HG03354 (cell line): ENCODE data around the gene GBP7.
A peak's percentile ranks its signal among the peaks of the same experiment; 100 is the strongest.
"Not testable (repeated sequence)": the region's sequence is repeated elsewhere in the genome, so short reads cannot be mapped to it uniquely, and the experiment has no call there.

ENCODE experiments used
- ATAC-seq: cut with Tn5 transposase; IDR thresholded peaks from one replicate; pipeline ENCODE4 v1.9.1; 2021; ENCODE audit warnings: mild to moderate bottlenecking; ENCODE audit not compliant: unreplicated experiment, poor library complexity, severe bottlenecking

The GBP7 gene

DNA sequence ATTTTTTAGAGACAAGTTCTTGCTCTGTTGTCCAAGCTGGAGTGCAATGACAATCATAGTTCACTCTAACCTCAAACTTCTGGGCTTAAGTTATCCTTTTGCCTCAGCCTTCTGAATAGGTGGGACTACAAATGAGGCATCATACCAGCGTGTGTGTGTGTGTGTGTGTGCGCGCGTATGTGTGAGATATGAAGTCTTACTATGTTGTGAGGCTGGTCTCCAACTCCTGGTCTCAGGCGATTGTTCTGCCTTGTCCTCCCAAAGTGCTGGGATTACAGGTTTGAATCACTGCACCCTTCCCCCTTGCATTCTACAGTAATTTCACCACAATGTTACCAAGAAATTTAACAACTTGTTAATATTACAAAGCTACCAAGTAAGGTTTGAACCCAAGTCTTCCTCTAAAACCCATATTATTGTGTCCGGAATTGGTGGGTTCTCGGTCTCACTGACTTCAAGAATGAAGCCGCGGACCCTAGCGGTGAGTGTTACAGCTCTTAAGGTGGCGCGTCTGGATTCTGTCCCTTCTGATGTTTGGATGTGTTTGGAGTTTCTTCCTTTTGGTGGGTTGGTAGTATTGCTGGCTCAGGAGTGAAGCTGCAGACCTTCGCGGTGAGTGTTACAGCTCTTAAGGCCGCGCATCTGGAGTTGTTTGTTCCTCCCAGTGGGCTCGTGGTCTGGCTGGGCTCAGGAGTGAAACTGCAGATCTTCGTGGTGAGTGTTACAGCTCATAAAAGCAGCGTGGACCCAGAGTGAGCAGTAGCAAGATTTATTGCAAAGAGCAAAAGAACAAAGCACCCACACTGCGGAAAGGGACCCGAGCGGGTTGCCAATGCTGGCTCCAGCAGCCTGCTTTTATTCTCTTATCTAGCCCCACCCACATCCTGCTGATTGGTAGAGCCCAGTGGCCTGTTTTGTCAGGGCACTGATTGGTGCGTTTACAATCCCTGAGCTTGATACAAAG is 48.9 kb downstream of the GBP7 start:
- ATAC-seq, result not testable (repeated sequence)

DNA sequence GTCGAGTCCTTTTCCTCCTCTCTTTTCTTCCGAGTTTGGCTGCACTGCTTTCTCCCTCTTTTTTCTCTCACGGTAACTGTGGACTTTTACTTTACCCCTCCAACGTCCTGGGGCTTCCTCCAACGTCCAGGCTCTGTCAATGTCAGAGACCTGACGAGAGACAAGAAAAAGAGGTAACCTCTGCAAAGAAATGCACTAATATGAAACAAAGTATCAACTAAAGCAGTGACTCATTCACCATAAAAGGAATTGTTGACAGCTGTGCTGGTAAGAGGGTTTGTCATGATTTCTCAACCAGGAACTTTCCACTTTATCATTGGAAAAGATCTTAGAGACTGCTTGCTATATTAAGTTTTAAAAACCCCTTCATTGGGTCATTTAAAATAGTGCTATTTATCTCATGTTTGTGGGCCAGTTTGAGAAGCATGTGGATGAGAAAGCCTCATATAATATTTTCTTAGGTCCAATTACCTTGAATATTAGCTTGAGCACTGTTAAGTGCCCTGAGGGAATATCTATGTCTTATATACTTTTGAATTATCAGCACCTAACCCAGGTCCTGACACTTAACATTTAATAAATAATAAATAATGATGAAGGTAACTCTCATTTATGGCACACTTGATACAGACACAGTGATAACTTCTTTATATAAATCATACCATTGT is 49.8 kb downstream of the GBP7 start, which contains the start of gene GBP2:
Gene GBP2, minus strand, starts transcription at position 202 of the 668 bp plus-strand sequence. CDS start 4,148 bp downstream, outside the sequence.
- ATAC-seq, result peak; percentile 71

DNA sequence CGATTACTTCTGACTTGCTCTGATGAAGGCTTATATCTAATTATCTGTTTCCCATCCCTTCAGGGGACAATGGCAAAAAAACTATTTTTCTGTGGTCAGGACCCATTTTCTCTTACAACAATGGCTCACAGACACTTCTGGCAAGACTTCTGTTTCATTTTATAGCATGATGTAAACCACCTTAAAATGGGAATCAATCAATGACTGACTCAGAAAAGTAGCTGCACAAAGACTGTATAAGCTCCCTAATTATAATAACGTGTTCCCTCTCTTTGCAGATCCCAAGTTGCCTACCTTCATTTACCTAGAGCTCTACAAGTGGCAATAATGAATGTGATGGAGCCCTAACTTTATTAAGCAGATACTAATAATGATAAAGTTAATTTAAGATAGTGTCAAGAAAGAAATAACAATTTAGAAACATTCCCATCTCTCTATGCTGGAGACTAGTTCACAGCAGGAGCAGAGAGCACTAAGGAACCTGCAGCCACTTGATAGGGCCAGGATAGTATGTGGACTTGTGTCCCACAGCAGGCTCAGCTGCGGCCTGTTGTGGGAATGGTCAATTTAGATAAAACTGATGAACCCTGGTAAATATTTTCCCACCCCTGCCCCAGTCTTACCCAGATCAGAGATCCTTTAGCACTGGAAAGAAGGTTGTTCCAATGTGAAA is 50.4 kb downstream of the GBP7 start:
- ATAC-seq, result peak; percentile 33

DNA sequence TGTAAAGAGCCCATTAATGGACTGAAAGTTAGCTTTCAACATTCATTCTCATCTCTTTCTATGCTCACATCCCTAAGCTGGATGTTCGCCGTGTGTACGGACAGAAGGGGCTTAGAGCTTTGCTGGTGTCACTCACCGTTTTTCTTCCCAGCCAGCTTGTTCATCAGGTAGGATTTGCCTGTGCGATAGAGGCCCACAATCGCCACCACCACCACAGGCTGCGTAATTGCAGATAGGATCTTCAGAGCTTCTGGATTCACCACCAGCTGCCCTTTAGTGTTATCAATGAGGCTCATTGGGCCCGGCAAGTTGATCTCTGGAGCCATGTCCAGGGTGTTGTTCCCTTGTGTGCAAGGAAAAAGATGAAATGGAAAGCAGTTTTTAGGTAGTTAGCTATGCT is 54.2 kb downstream of the GBP7 start:
- ATAC-seq, result no peak

DNA sequence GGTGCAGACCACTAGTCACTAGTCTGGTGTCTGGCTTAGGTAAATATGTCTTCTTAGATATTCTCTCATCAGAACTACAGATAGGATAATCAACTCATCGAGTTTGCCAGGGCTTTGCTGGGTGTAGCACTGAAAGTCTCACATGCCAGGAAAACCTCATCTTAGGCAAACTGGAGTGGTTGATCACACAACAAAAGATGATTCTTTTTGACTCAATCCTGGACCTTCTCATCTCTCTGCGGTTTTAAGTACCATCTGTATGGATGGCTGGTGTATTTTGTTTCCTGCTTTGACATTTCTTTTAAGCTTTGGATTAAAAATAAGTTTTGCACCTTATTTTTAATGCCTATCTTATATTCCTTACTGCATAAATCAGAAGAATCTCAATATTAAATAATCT is 61.1 kb downstream of the GBP7 start:
- no peak for ATAC-seq

DNA sequence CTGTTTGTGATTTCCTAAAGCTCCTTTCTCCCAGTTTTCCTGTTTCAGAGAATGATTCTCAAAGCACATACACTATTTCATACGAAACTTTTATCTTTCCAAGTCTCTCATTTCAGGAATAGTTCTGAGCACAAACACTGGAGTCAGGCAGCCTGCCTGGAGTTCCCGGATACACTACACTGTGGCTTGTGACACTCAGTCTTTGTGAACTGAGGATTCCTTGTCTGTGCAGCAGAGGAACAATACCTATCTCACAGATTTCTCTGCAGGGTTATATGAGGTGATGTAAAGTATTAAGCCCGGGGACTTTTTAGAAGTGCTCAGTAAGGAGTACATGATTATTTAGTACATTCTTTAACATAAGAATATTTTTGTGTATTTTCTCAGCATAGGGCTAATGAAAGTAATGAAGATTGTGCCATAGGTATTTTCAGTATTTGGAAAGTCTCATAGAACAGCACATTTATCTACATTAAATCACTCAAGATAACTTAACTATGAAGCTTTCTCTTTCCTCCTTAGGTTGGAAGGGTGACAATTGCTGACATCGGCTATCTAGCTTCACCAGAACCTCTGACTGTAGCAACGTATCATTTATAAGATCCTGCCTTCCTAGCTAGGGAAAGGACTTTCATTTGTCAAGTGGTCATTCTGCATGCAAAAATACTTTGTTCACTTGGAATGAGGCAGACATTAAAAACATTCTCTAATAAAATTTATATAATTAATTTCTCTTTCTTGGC is 62.8 kb downstream of the GBP7 start:
- ATAC-seq, result no peak

DNA sequence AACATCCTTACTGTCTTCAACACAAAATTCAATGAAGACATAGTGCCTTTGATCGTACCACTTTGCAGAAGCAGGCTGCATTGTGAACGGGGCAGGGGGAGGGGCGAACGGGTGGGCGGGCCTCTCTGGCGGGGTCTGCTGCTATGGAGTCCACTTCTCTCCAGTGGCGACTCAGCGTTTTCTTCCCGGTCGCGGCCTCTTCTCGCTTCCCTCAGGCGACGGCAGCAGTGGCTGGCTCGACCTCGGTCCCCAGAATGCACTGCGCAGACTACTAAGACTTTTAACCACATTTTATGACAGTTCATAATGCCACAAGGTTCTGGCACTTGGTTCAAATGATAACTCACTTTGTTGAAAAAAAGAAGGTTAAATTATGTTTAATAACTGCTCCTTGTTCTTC is 71.1 kb downstream of the GBP7 start:
- ATAC-seq, result no peak

DNA sequence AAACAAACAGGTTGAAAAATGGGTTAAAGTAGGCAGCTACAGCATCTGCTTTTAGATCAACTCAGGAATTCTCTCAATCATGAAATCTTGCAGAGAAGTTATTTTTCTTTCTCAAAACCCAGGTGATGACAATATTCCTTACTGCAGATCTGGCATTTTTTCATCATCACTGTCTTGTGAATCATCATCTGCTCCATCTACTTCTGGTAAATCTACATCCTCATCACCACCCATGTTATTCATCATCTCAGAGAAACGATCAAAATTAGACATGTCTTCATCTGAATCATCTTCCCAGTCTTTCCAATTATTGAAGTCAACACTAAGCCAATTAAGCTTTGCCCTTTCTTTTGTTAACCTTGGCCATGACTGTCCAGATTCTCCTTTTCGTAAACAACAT is 71.7 kb downstream of the GBP7 start:
- ATAC-seq, result no peak

DNA sequence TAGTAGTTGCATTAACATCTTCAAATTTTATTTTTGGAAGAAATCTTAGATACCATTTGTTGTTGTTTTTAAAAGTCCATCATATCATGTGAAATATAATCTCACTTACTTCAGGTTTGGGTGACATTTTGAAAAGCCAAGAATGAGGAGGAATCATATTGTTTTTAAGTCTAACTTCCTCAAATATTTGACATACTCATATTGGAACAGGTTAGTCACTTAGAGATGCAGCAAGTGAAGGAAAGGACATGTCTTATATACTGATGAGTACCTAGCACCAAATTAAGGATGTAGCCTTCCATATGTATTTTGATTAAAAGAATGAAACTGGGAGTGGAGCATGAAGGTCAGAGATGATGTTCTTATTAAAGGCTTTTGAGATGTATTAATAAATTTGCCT is 73.8 kb downstream of the GBP7 start:
- ATAC-seq, result no peak

DNA sequence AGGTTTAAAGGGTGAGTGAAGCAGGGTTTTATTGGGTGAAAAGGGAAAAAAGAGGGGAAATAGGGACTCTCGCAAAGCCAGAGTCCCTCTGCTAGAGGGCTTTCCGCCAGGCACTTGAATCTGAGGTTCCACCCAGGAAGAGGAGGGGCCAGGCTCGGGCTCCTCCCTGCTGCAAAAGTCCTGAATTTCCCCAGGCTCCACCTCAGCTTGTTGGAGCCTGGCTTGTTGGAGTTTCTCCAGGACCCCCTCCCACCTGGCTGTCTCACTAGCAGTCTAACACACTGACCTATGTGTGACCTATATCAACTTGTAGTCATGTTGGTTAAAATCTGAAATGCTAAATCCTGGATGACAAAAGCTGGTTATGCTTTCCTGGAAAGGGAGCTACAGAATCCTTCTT is 75.4 kb downstream of the GBP7 start:
- ATAC-seq, result no peak

DNA sequence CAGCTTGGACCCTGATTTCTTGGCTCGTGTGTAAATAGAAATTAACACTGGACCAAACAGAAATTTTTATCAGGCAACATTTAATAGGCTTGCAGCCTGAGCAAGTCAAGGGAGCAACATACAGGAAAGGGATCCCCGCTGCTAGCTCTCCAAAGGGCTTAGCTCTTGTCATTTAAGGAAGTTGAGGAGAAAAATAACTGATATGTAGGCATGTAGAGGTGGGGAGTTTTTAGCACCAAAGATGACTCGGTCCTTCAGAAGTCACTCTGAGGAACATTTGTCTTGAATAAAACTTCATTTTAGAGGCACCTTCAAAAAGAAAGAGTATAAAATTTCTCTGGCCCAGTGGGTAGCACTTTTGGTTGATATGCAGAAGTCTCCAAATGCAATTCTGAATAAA is 76.9 kb downstream of the GBP7 start:
- no peak for ATAC-seq

DNA sequence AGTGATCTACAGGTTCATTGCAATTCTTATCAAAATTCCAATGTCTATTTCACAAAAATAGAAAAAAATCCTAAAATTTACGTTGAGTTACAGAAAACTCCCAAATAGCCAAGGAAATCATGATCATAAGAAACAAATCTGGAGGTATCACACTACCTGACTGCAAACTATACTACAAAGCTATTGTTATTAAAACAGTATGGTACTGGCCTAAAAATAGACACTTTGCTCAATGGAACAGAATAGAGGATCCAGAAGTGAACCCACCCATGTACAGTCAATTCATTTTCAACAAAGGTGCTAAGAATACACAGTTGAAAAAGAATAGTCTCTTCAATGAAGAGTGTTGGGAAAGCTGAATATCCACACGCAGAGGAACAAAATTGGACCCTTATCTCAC is 80.1 kb downstream of the GBP7 start:
- no peak for ATAC-seq

DNA sequence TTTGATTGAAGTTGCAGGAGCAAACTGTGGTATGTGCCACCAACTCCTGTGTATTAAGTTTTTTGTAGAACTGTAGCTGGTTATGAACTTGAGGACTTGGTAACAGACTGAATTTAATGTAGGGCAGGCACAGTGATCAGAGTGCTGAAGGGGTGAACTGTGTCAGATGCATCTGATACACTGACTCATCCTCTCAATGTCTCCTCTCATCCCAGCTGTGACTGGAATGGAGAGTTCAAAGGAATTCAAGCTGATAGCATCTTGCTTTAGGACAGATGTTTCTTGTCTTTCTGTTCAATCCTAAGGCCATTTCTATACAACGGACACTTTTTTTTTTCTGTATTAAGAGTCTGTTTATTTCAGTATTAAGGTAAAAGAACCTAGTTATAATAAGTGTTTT is 85.8 kb downstream of the GBP7 start:
- ATAC-seq, result no peak

DNA sequence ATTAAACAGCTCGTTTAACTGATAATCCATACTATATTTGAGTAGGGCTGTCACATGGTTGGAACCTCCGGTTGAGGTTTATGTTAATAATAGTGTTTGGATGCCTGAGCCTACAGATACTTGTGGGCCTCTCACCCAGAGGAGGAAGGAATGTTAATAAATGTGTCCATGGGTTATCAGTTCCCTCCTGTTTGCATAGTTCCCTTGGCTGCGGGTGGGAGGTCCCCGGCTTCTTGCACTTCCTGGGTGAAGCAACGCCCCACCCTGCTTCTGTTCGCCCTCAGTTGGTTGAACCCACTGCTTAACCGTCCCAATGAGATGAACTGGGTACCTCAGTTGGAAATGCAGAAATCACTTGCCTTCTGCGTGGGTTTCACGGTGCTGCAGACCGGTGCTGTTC is 87.2 kb downstream of the GBP7 start:
- ATAC-seq, result no peak

DNA sequence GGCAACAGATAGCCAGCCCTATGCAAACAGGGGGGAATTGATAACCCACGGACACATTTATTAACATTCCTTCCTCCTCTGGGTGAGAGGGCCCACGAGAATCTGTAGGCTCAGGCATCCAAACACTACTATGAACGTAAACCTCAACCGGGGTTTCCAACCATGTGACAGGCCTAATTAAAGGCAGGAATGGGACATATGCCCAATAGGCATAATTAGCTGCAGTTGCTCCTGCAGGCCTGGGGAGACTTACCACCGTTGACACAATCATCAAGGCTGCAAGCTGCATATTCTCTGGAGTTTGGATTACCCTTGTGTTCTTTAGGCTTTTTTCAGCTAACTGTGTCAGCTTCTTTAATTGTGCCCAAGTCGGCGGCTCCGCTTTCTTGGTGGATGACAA is 88.6 kb downstream of the GBP7 start:
- no peak for ATAC-seq

DNA sequence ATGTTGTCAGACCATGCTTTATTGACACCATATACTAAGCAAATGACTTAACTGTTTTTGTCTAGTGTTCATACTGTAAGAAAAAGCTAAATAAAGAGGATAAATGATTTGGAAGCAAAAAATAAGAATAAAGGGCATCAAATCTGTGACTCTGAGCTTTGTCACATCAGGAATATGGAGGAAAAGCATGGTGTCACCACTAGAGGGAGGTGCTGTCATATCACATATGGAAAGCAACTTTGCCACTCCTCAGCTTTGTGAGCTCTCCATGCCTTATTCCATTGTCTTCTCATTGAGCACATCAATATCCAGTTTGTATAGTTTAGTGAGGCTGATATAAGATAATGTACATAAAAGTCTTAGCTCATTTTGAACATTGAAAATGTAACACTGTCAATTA is 90.0 kb downstream of the GBP7 start:
- peak; percentile 62 for ATAC-seq
